HG02642 (cell line): Measurements from ENCODE around the gene ALDH1A2.
"Not testable (repeated sequence)": the region's sequence is repeated elsewhere in the genome, so short reads cannot be mapped to it uniquely, and the experiment has no call there.

Source experiments
- ATAC-seq: cut with Tn5 transposase; IDR thresholded peaks from one replicate; pipeline ENCODE4 v1.9.1; 2021; ENCODE audit warnings: mild to moderate bottlenecking; ENCODE audit not compliant: unreplicated experiment, poor library complexity

Gene ALDH1A2

DNA sequence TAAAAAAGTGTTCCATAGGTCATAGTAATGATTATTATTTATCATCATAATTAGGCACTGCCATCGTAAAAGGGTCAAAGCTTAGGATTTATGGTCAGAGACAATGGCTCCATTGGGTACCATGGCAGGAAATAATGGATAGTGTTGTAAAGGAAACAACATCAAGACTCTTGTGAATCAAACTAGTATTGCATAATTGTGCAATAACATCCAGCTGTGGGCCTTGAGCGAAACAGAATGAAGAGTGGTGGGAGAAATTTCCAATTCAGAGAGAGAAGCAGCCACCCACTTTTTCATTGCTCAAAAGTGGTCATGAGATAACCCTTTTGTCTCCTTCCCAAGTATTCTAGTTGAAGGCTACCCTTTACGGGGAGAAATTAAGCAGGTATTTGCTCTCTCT, 61.7 kb downstream of the ALDH1A2 start:
- ATAC-seq = no peak

DNA sequence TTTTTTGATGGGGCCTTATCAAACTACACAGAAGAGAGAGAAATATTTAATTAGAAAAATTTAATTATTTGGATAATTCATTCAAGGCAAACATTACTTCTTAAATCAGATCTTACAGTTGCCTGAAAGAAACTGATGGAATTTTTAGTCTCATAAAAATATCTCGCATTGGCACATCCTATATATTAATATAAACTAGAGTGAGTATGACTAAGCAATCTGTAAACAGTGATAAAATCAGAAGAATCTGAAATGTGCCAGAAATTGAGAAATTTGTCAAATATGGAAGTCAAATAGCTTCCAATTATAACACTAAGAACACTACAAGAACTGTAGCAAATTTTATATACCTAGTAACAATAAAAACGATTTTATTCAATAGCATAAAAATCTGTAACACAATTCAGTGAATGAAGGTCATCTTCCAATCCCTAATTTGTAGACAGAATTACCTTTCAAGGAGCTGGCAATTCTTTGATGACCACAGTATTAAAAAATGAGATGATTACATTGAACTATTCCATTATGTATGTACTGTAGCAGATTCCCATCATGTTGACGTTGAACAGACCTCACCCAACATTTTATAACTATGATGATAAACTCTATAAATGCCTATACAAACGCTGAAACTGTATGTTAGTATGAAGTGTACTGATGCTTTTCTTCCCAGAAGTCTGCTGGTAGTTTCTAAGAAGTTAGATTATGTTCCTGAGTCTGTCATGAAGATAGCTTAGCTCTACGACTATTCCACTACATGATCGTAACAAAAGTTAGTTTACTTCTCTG, 63.0 kb downstream of the ALDH1A2 start:
- no peak for ATAC-seq

DNA sequence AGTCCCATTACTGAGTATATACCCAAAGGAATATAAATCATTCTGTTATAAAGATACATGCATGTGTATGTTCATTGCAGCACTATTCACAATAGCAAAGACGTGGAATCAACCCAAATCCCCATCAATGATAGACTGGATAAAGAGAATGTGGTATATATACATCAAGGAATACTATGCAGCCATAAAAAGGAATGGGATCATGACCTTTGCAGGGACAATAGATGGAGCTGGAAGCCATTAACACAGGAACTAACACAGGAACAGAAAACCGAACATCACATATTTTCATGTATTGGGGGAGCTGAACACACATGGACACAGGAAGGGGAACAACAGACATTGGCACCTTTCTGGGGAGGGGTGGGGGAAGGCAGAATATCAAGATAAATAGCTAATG, 65.8 kb downstream of the ALDH1A2 start:
- ATAC-seq = not testable (repeated sequence)

DNA sequence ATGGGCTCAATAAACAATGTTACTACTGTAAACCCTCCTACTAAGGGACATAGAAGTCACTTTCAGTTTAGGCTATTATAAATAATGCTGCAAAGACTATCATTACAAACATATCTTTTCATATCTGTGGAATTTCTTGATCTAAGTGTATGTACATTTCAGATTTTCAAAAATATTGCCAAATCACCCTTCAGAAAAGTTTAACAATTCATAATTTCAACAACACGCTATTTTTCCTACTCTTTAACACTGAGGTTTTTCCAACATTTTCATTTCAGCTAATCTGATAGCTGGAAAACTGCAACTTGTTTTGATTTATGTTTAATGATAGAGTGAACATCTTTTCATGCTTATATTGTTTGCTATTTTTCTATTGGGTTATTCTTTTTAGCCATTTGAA, 69.0 kb downstream of the ALDH1A2 start:
- ATAC-seq = no peak

DNA sequence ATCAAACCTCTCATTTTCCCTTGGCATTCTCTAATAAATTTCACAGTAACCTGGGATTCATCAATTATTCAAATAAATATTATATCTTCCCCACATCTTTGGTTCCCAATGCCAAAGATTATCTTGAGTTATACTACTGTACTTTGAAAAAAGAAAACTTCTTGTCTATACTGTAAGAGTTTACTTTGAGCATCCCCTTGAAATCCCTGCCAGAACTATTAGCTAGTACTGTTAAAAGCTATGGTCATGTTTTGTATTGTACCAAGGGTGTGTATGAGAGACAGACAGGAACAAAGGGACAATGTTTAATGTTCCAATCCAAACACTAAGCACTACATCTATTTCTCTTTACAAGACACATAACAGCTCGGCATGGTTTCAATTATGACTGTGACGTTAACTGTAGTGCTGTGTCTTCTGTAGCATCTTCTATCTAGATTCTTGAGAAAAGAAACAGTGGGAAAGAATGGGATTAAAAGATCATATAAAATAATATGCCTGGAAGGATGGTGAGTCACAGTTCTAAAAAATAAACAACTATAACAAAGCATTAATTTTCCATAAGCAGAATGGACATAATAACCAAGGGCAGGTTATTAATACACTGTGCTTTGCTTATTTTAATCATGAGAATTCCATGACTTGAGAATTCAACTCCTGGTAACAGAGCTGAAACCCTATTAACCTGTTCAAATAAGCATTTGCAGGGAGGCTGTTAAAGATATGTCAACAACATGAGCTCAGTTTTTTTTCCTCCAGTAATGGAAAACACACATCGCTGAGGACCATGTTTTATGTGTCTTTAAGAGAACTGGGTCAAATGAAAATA, 71.1 kb downstream of the ALDH1A2 start:
- no peak for ATAC-seq

DNA sequence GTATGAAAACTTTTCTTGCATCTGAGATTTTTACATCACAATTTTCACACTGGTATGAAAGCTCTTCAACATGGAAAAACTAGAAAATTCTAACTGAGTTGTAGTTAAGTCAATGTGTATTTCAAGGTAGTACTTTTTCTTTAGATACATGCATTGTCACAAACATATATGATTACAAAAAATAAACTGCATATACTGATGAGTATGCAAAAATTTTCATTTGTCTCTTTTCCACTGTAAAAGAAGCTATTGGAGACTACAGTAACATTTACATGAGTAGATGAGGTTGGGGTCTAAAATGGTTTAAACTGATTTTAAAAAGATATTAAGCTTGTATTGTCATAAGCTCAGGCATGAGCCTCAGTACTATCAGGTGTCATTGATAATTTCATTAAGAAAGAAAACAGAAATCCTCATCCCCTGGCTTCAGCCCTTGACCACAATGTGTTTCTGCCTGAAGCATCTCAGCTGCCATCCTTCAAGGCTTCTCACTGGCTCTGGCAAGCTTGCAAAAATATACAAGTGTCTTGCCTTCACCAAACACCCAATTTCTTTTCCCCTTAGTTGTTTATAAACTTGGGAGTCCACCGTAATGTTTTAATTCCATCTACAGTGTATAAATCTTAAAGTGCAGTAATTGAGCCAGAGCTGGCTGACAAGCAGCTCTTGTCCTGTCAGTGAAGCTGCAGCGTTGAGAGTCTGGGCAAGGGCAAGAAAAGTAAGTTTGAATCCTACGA, 71.9 kb downstream of the ALDH1A2 start:
- ATAC-seq = no peak

DNA sequence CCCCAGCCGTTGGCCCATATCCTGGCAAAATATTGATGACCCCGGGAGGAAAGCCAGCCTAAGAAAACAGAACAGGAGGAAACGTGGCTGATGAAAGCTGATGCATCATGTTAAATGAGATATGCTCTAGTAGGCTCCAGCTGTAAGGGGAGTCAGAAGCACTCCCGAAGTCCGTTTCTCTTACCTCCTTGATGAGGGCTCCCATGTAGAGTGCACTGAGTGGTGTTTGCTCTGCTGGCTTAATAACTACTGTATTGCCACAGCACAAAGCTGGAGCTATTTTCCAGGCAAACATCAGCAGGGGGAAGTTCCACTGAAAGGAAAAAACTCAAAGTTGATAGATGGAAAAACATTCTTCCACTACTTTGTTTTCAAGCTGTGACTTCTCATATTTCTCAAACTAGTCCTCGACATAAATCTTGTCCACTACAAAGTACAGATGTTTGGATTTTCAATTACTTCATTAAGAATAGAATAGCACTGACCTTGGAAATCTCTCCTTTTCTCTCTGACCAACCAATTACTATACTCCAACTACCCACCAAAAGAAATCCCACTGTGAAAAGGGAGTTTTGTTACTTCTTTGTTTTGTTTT, 72.7 kb downstream of the ALDH1A2 start:
- no peak for ATAC-seq

DNA sequence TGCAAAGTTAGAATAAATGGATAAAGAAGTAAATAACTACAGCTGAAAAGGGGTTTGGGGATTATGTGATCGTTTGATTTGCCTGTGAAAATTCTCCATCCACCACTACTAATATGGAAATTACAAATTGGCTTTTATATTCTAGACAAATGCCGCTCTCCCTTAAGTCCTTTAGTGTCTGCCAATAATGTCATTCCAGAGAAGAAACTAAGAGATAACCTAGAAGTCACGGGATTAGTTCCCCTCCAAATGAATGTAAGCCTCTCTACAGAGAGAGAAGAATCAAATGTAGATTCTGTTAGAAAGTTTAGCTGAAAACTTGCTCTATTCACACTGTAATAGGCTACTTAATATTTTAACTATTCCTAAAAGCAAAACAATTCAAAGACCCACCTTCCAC, 92.0 kb downstream of the ALDH1A2 start:
- no peak for ATAC-seq

DNA sequence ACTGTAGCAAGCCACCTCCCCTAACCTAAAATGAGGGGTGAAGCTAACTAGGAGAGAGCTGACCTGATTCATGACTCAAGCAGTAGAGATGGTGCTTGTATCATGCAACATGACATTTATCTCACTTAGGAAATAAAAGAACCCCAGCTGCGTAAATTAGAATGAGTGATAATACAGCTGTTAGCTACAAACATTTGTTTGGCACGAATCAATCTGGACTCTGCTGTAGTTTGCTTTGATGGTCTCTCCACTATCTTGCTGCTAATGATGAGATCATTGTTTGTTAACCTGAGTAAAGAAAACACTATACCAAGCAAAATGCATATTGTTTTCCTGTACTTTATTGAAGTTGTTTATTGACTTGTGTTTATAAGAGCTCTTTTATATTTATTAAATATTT, 92.6 kb downstream of the ALDH1A2 start:
- ATAC-seq = no peak

DNA sequence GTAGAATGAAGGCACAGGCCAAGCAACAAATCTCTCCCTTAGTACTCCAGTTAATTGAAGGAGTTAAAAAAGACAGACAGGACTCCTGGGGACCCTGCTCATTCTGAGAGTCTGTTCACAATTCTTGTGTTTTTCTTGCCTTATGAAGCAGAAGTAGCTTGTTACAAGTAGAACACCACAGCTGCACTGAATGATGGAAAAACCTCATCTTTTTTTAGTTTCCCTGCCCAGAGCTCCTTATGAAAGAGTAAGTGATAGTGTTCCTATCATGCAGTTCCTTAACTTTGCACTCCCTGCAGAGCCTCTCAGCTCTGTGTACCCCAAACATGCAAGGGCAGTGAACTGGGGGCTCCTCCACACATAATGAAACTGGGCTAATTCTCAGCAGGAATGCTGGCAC, 95.5 kb downstream of the ALDH1A2 start:
- no peak for ATAC-seq

DNA sequence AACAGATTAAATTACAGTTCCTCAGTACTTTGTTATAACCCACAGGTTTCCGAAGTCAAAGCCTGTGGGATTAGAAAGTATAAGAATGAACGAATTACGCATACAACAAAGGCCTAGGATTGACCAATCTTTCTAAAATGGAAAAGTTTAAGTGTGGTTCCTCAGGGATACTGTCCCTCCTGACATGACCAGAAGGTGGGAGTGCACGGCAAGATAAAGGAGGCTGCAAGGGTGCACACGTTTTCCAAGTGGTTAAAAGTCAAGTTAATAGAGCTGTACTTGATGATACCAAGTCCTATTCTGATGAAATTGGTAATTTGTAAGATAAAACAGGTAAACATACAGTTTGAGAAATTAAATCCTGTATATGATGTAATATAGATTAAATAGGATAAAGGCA, 96.2 kb downstream of the ALDH1A2 start:
- no peak for ATAC-seq

DNA sequence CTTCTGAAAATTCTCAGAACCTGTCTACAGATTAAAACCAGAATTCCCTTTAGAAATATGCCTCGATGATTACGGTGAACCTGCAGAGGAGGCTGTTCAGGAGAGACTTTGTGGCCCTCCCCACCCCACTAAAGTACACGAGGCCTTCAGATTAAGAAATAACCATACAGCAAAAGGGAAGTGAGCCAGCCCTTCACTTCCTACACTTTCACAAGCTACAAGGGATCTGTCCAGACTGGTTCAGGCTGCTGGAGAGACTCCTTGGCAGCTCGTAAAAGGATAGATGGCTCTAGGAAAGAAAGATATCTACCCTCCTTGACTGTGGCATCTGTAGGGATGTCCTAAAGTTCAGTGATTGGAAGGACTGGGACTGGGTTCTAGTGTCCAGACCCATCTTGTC, 102.6 kb downstream of the ALDH1A2 start:
- ATAC-seq = no peak

DNA sequence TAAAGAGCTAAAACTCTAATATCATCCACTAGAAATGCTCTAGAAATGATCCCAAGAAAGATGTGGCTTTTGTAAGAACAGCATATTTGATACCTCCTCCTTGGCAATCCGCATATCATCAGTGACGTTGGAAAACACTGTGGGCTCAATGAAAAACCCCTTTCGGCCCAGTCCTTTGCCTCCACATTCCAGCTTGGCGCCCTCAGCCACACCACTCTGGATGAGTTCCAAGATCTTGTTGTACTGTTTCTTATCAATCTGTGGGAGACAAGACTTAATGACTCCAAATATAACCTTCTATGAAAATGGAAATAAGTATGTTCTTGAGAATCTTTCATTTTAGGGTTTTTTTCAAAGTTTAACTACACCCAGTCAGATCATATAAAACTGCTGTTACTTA, 103.6 kb downstream of the ALDH1A2 start:
- ATAC-seq = no peak

DNA sequence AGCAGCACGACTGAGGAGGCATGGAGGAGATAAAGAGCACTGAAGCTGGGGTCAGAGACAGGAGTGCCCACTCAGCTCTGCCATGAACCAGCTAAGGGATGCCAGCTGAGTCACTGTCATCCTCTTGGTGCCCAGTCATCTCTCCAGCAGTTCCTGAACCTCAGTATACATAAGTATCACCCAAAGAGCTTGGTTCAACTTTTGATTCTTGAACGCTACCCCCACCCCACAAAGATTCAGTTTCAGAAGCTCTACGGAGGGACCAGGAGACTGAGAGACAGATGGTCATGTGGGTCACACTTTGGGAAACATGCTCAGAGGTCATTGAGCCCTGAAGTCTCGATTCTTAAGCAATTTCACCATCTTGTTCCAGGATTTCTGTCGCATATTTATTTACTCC, 108.4 kb downstream of the ALDH1A2 start:
- ATAC-seq = no peak

DNA sequence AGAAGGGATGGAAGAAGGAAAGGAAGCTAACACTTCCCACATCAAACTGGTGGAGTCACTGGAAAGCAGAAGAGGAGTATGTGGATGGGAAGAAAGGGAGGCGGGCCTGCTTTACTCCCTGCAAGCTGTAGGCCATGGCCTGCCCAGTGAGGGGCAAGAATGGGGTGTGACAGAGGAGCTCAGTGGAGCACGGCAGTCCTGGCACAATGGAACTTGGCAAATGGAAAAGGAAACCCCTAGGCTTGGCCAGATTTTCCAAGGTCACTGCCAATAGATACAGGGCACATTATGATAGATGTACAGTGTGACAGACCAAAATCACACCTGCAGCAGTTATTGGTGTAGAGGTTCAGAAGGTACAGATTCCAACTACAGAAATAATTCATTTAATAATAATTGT, 111.6 kb downstream of the ALDH1A2 start:
- no peak for ATAC-seq

DNA sequence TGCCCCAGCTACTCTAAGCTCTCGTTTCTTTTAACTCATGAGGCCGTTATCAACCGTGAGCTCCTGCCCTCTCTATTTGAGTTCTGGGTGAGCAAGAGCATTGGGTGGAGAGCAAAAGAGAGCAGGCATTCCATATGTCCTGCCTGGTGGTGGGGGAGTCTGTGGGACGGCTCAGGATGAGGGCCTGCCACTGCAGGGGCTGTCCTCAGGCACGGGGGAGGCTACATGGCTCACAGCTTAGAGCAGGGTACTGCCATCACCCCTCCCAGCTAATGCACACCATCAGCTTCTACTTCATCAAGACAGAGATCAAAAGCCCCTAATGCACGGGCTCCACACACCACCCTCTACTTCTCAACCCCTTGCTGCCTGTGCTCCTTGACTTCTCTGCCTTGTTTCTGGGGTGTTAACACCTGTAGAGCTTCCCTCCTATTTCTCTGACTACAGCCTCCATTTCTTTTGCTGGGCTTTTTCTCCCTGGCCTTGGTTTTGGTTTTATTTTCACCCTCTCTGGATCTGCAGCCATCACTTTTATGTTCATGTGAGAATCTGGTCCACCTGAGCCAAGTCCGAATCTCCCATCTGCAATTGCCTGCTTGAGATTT, 114.1 kb downstream of the ALDH1A2 start:
- ATAC-seq = no peak

DNA sequence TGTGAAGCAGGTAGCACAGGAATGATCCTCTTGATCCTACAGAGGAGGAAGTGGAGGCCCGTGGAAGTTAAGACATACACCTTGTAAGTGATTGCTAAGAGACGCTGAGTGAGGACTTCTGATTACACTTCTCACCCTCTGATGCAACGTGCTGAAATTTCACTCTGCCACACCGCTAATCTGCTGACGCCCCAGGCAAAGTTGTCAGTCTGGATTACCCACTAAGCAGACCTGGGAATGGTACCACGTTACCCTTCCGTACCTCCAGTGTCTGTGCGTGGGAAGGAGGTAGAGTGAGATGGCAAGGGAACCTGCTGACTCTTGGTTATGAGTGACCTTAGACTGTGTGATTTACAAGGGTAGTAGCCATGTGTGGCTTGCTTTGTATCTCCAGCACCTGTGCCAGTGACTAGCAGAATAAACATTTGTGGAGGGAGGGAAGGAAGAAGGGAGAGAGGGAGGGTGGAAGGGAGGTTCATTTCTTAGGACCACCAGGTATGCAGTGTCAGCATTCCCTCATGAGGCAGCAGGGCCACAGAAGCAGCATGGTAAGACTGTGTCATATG, 115.0 kb downstream of the ALDH1A2 start:
- ATAC-seq = no peak

DNA sequence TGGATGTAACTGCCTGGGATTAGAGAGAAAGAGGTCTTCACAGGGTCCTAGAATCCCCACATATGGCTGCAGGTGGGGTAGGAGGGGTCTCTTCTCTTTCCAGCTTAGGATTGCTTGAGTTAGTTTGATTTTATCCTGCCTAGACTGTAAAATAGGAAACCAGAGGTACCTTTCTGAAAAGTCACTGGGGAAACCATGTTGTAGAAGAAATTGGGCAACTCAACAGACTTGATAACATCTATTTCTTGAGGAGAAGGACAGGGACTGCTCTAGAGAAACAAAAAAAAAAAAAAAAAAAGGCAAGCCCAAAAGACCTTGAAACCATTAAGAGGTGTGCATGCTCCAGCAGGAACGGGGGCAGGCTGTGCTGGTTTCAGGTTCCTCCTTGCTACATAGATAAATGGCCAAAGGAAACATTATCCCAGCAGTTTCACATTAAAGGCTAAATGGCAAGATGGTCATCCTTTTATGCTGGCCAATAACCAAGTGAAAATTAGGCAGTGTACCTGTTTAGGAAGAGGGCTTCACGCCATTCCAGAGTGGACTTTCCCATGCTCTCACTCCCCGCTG, 116.1 kb downstream of the ALDH1A2 start:
- ATAC-seq = no peak
